Measurements from ENCODE around the gene ERN1. TPM values are rescaled to one million over a fixed set of nuclear protein-coding genes. Genes with fewer than 3 reads are reported as not detected.
A peak's percentile ranks its signal among the peaks of the same experiment; 100 is the strongest.

ERN1 gene
- total and polyA plus RNA-seq, 3 donors from 2014 or later, result 7.0 to 13.0 (median 12.8) TPM

DNA sequence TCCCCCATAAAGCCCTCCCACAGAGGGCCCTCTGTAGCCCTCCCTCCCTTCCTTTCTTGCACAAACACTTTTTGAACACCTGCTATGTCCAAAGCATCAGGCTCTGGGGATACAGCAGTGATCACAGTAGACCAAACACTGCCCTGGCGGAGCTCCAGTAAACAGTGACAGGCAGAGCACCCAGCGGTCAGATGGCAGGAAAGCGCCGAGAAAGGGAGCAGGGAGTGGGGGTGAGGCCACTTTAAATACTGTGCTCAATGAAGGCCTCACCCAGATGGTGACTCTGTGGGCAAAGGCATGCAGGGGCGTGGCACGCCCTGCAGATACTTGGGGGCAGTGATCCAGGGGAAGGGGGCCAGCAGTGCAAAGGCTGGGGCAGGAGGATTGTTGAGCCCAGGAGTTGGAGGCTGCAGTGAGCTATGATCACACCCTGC, 124.2 kb downstream of the ERN1 start:
- Histone ChIP-seq H3K4me3 (no peak overlapping the region), H3K9me3 (no peaks in the 10 kb centered on the region), H3K27ac (no peak overlapping the region), H3K4me1 (no peaks in the 10 kb centered on the region), H3K36me3 (ENCODE audit: low read depth, missing control alignments) (no peaks in the 10 kb centered on the region), H3K27me3 (no peaks in the 10 kb centered on the region)
- DNase-seq, result no peak
- 49 to 79% methylated on average over 6 of the region's 6 CpGs for WGBS, 2 donors
- TF ChIP-seq POLR2A (IDR thresholded peaks at IDR 0.05), result no peak
- TF ChIP-seq, protein P1, sequence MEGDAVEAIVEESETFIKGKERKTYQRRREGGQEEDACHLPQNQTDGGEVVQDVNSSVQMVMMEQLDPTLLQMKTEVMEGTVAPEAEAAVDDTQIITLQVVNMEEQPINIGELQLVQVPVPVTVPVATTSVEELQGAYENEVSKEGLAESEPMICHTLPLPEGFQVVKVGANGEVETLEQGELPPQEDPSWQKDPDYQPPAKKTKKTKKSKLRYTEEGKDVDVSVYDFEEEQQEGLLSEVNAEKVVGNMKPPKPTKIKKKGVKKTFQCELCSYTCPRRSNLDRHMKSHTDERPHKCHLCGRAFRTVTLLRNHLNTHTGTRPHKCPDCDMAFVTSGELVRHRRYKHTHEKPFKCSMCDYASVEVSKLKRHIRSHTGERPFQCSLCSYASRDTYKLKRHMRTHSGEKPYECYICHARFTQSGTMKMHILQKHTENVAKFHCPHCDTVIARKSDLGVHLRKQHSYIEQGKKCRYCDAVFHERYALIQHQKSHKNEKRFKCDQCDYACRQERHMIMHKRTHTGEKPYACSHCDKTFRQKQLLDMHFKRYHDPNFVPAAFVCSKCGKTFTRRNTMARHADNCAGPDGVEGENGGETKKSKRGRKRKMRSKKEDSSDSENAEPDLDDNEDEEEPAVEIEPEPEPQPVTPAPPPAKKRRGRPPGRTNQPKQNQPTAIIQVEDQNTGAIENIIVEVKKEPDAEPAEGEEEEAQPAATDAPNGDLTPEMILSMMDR (IDR thresholded peaks at IDR 0.05), result no peak
- intact Hi-C loops (cut with DNase I; ENCODE audit: low total_unique reads), result no loop called here

DNA sequence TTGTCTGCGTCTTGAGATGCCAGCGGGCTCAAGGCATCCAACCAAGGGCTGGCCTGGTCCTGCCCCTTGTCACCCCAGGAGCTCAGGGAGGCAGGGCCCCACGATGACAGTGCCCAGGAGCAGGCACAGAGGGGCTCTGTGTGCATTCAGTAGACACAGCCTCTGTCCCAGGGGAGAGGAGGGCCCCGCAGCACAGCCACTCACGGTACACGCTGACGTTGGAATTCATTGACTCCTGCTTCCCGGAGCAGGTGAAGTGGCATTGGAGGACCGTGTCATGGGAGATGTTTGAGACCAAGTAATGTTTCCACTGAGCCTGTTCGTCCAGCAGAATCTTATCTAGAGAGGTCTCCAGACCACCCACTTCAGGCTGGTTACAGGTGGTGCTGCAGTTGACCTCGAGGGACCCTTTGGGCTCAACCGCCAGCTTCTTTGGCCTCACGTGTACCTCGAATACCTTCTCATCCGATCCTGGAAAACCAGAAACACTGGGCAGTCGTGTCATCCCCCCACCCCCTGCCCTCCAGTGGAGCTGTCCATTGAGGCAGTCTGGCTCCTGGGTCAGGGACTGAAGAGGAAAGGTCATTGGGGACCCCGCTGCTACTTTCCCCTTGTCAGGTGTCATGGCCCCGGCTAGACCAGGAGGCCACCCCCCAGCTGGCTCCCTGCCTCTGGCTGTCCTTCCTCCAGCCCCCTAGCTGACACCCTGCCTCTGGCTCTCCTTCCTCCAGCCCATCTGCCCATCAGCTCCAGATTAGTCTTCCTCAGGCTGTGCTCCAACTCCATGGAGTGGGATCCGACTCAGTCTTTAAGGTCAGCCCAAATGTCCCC, 124.8 kb downstream of the ERN1 start:
- no peak overlapping the region for H3K4me3 ChIP-seq
- H3K27me3 ChIP-seq, result no peaks in the 10 kb centered on the region
- no peaks in the 10 kb centered on the region for H3K4me1 ChIP-seq
- H3K36me3 ChIP-seq (ENCODE audit: low read depth, missing control alignments), result no peaks in the 10 kb centered on the region
- intact Hi-C loops (cut with DNase I; ENCODE audit: low total_unique reads), result no loop called here
- no peaks in the 10 kb centered on the region for H3K9me3 ChIP-seq
- DNase-seq, result peak; percentile 11
- no peak overlapping the region for H3K27ac ChIP-seq
- 75 to 88% methylated on average over 5 to 19 of the region's 19 CpGs for WGBS, 2 donors
- TF ChIP-seq, protein P1 (IDR thresholded peaks at IDR 0.05), result no peak
- TF ChIP-seq POLR2A (IDR thresholded peaks at IDR 0.05), result no peak

DNA sequence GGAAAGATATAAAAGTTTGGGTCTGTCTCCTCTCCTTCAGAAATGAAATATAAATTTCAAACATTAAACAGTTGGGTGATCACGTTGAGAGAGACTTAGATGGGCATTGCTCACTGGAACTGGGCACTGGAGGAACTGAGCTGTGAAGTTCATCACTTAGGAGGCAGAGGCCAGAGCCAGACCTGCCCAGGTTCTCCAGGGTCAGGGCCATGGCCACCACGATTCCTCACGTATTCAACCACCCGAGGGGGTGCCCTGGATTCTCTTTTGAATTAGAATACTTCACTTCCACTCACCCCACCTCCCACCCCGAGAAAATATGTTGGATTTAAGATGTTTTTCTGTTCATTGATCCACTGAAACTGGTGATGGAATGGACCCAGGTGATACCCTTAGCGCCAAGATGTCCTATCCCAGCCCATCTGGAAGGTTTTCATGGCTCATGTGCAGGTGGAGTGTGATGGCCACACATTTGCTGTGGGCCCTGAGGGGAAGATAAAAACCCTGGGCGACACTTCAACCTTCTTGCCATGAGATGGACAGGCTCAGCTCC, 125.7 kb downstream of the ERN1 start:
- H3K9me3 ChIP-seq, result no peaks in the 10 kb centered on the region
- H3K4me3 ChIP-seq, result no peak overlapping the region
- peak; percentile 2 for DNase-seq
- no peak overlapping the region for H3K27ac ChIP-seq
- no peaks in the 10 kb centered on the region for H3K27me3 ChIP-seq
- intact Hi-C loops (cut with DNase I; ENCODE audit: low total_unique reads), result no loop called here
- 90 to 92% methylated on average over 7 of the region's 7 CpGs for WGBS, 2 donors
- H3K36me3 ChIP-seq (ENCODE audit: low read depth, missing control alignments), result no peaks in the 10 kb centered on the region
- no peaks in the 10 kb centered on the region for H3K4me1 ChIP-seq
- no peak for TF ChIP-seq POLR2A (IDR thresholded peaks at IDR 0.05)
- TF ChIP-seq, protein P1 (IDR thresholded peaks at IDR 0.05), result no peak

DNA sequence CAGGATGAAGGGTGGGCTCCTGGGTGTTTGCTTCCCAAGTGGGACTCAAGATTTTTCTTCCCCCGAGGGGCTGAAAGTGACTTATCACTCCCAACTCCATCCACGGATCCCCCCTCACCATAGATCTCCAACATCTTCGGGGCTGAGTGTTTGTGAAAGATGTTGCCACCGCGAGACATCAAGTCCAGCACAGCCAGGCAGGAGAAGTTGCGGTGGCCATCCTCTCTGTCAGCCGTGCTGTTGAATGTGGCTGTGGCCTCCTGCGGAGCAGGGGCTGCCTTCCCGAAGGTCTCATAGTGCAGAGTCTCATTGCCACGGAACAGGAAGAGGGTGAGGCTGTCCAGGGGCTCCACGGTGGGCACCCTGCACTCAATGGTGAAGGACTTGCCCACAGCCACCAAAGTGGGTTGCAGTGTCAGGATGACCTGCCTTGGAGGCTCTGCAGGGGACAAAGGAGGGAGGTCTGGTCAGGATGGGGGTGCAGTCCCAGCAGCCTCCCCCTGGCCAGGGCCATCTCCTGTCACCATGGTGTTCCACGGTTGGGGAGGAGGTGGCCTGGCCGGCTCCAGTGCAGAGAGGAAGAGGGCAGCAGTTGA, 126.3 kb downstream of the ERN1 start:
- H3K4me3 ChIP-seq, result no peak overlapping the region
- no peaks in the 10 kb centered on the region for H3K36me3 ChIP-seq (ENCODE audit: low read depth, missing control alignments)
- no peaks in the 10 kb centered on the region for H3K27me3 ChIP-seq
- H3K9me3 ChIP-seq, result no peaks in the 10 kb centered on the region
- no peak overlapping the region for H3K27ac ChIP-seq
- no peak for TF ChIP-seq POLR2A (IDR thresholded peaks at IDR 0.05)
- TF ChIP-seq, protein P1 (IDR thresholded peaks at IDR 0.05), result no peak
- peaks cover 1% of the 10 kb centered on the region for H3K4me1 ChIP-seq
- intact Hi-C loops (cut with DNase I; ENCODE audit: low total_unique reads), result no loop called here
- no peak for DNase-seq
- 90 to 94% methylated on average over 13 of the region's 13 CpGs for WGBS, 2 donors
